ENCODE results near the gene YARS1. TPM values are rescaled to one million over a fixed set of nuclear protein-coding genes. Genes with fewer than 3 reads are reported as not detected.

YARS1 gene
- 100 to 1,000 TPM in 1 of 6 donors, 10 to 100 TPM in 5; 32.9 to 135 (median 38.3) TPM for total RNA-seq
- polyA plus RNA-seq = 10 to 100 TPM; 25.1 to 30.4 TPM

DNA sequence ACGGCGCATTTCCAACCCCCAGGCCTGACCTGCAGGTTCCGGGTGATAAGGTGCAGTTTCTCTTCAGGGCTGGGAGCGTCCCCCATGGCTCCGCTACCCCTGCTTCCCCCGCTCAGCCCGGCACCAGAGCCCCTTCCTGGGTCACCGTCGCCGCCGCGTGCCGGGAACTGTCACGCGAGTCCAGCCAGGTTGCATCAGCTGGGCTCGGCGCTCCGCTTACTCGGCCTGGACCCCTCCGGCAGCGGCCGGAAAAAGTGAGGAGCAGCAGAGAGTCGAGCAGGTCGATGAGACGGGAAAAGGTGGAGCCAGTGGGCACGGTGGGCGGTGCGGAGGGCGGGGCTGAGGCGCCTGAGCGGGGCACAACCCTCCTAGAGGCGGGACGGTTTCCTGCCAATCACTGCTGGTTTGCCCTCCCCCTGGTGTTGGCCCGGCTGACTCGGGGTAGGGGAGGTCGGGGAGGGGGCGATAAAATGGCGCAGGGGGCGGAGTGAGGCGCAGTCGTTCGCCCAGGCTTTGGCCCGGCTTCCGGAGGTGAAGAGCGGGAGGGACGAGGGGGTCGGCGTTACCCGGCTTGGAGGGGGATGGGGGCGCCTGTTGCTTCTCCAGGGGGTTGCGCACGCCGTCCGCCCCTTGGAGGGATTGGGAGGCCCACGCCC lies at the start of gene YARS1, which contains the start of gene S100PBP:
YARS1 (minus strand) TSS at position 200 of the 656 bp plus-strand sequence; CDS start at position 86, 114 bp downstream.
S100PBP (plus strand) TSS at position 495 of the 656 bp plus-strand sequence. CDS start 8,447 bp downstream, outside the sequence.
- Histone ChIP-seq H3K27me3 (no peaks in the 10 kb centered on the region), H3K27ac (peak within 1 kb of the TSS; percentile 76 to 89 (median 88)), H3K4me1 (peaks cover 18 to 41% (median 20%) of the 10 kb centered on the region in 3 donors), H3K9me3 (no peaks in the 10 kb centered on the region), H3K36me3 (no peaks in the 10 kb centered on the region), H3K4me3 (peak within 1 kb of the TSS; percentile 65 to 96 (median 86))
- TF ChIP-seq, protein P1, sequence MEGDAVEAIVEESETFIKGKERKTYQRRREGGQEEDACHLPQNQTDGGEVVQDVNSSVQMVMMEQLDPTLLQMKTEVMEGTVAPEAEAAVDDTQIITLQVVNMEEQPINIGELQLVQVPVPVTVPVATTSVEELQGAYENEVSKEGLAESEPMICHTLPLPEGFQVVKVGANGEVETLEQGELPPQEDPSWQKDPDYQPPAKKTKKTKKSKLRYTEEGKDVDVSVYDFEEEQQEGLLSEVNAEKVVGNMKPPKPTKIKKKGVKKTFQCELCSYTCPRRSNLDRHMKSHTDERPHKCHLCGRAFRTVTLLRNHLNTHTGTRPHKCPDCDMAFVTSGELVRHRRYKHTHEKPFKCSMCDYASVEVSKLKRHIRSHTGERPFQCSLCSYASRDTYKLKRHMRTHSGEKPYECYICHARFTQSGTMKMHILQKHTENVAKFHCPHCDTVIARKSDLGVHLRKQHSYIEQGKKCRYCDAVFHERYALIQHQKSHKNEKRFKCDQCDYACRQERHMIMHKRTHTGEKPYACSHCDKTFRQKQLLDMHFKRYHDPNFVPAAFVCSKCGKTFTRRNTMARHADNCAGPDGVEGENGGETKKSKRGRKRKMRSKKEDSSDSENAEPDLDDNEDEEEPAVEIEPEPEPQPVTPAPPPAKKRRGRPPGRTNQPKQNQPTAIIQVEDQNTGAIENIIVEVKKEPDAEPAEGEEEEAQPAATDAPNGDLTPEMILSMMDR (IDR thresholded peaks at IDR 0.05) = no peak
- peak; percentile 93 to 97 (median 94) for ATAC-seq
- 0 to 1% methylated on average over 54 to 55 of the region's 55 CpGs for WGBS, 2 donors
- FAIRE-seq = no peak
- intact Hi-C loops (cut with DNase I) = no loop called here
- DNase-seq = peak; percentile 99 to 100 (median 99)

DNA sequence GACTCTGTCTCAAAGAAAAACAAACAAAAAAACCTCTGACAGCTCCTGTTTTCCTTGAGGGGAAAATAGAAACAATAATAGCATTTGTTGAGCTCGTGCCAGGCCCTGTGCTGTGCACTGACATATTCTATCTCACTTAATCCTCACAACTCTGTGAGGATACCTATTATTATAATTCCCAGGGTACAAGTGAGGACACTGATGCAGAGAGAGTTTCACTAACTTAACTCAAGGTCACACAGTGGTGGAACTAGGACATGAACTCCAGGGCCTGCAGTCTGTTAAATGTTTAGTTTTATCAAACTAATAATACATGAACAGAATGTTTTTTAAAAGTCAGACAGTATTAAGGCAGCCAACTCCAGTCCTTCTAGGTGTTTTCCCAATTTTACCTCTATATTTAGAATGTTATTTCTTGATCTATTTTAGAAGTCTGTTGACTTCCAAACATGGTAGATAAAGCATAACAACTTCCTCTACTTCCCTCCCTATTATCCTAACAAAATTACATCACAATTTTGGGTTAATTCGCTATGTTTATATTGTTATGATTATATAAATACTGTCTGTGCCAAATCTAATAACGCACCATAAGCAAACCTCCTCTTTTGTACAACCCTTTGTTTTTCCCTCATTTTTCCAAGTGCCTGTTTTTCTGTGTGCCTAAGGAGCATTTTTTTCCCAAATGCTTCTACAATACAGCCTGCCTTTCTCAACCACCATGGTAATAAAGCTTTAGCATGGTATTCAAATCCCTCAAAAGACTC lies 48.7 kb upstream of the YARS1 start:
- ATAC-seq = no peak
- intact Hi-C loops (cut with DNase I) = loop anchor here in 1 of 3 donors (10.0 kb wide), 1 partner anchor 91 kb away; no protein-coding TSS in a partner anchor

DNA sequence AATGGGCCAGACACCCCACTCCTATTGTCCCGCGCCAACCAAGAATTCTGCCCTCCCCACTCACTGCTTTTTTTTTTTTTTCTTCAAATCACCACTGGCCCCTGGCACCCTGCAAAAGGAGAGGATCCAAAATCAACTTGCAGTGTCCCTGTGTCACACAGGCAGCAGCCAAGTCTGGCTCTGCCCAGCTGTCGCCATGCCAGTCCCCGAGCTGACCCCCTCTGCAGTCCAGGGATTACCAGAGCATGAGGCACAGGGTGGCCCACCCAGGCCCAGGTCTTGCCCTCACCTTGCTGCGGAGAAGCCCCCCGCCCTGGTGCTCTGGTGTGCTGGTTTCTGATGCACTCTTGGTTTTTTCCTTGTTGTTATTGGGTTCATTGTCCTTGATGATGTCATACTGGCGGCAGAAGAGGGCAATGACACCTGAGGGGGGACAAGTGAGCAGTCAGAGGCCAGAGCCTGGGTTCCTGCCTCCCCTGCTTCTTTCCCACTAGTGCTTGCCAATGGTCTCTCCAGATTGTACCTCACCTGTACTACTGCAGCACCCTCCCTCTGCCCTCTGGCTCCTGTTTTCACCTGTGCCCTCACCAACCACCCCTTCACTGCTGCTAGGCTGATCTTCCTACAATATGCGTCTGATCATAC lies 47.3 kb upstream of the YARS1 start:
- Histone ChIP-seq H3K9me3 (no peaks in the 10 kb centered on the region), H3K27ac (no peak overlapping the region), H3K27me3 (no peaks in the 10 kb centered on the region), H3K4me1 (no peaks in the 10 kb centered on the region), H3K4me3 (no peak overlapping the region), H3K36me3 (no peaks in the 10 kb centered on the region)
- DNase-seq (no peak), ATAC-seq (no peak), FAIRE-seq (no peak)
- intact Hi-C loops (cut with DNase I) = loop anchor here in 1 of 3 donors (10.0 kb wide), 1 partner anchor 90 kb away; no protein-coding TSS in a partner anchor
- 93 to 95% methylated on average over 8 of the region's 8 CpGs for WGBS, 2 donors
- TF ChIP-seq, protein P1 (IDR thresholded peaks at IDR 0.05) = no peak

More for the DNA sequence above, 48.7 kb upstream of the YARS1 start:
- DNase-seq (no peak), FAIRE-seq (no peak)
- H3K4me3 ChIP-seq = no peak overlapping the region
- no peaks in the 10 kb centered on the region for H3K36me3 ChIP-seq
- no peaks in the 10 kb centered on the region for H3K9me3 ChIP-seq
- 56 to 62% methylated on average over 3 of the region's 3 CpGs for WGBS, 2 donors
- no peak overlapping the region for H3K27ac ChIP-seq
- TF ChIP-seq, protein P1 (IDR thresholded peaks at IDR 0.05) = no peak
- H3K4me1 ChIP-seq = no peaks in the 10 kb centered on the region
- H3K27me3 ChIP-seq = no peaks in the 10 kb centered on the region

DNA sequence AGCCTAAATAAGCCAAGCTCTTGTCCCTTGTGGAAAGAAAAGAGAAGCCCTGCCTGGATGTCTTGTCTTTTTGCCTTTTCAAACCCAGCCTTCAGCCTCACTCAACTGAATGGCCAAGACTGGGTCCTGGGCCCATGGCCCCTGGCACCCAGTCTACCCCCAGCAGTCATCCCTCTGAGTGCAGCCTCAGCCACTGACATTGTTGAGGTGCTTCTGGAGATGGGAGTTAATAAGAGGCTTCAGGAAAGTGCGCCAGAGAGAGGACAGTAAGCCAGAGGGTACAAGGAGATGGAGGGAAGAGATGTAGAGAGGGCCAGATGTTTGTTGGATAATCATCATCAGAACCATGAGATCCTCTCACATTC lies 46.7 kb upstream of the YARS1 start:
- DNase-seq (no peak), FAIRE-seq (no peak), ATAC-seq (no peak)
- intact Hi-C loops (cut with DNase I) = loop anchor here in 1 of 3 donors (10.0 kb wide), 1 partner anchor 89 kb away; no protein-coding TSS in a partner anchor
- Histone ChIP-seq H3K9me3 (no peaks in the 10 kb centered on the region), H3K4me3 (no peak overlapping the region), H3K27me3 (no peaks in the 10 kb centered on the region), H3K27ac (no peak overlapping the region), H3K36me3 (no peaks in the 10 kb centered on the region), H3K4me1 (no peaks in the 10 kb centered on the region)
- 95 to 100% methylated on average over 1 of the region's 1 CpG for WGBS, 2 donors
- TF ChIP-seq, protein P1 (IDR thresholded peaks at IDR 0.05) = no peak

Data from pancreas (tissue), 10 donors.